HUES6 (cell line): Measurements from ENCODE around the gene MYO1D.

ENCODE experiments used
- H3K27ac ChIP-seq: 2 replicates; pipeline ENCODE4 v1.7.0; 2013; ENCODE audit warnings: low read depth, mild to moderate bottlenecking, low read length, inconsistent platforms
- H3K27me3 ChIP-seq: 2 replicates; pipeline ENCODE4 v1.6.1; 2013; ENCODE audit warnings: low read length; ENCODE audit not compliant: control insufficient read depth, insufficient read depth
- H3K36me3 ChIP-seq: 2 replicates; pipeline ENCODE4 v1.6.1; 2013; ENCODE audit warnings: low read length; ENCODE audit not compliant: control insufficient read depth, insufficient read depth
- H3K4me1 ChIP-seq: 2 replicates; pipeline ENCODE4 v1.6.1; 2013; ENCODE audit warnings: low read length; ENCODE audit not compliant: control insufficient read depth, insufficient read depth
- H3K4me3 ChIP-seq: 2 replicates; pipeline ENCODE4 v1.5.1; 2013; ENCODE audit warnings: low read depth, low read length
- H3K9ac ChIP-seq: one replicate; pipeline ENCODE4 v1.6.1; 2013; ENCODE audit warnings: mild to moderate bottlenecking, low read length
- H3K9me3 ChIP-seq: 2 replicates; pipeline ENCODE4 v1.6.1; 2013; ENCODE audit warnings: low read depth, low read length; ENCODE audit not compliant: control insufficient read depth, insufficient read depth

The MYO1D gene

DNA sequence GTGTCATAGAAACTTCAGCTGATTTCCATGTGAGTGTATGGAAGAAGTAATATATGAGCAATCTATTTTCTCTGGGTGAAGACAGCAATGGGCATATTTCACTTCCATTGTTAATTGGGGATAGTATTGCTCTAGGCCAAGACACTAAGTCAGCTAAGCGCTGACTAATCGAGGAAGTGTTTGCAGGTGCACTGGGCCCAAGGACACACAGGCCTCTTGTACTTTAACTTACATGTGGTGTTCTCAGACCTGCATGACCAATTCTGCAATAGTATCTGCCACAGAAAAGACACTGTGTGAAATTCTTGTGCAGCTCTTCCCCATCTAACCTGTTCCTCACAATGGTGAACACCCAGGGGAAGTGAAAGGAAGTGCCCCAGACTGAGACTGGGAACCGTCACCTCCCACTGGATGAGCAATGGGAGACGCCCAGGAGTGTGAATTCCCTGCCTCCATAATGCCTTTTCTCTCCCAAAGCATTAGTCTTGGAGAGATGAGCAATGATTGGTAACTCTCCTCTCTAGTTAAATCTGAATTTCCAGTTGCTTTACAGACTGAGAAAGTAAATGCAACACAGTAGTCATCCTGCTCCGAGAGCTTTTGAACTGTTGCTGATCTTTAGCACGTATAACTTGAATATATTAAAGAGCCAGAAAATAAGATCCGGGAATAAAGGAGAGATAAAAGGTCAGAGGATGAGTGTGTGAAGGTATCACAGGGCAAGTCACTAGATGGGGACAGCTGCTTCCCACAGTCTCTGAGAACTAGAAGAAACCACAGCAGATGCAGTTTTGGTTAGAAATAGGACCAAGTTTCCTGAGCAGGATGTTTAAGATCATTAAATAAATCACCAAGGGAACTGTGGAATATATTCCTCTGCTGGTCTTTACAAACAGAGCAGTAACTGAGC is 307.5 kb downstream of the MYO1D start:
- no peak overlapping the region for H3K27ac ChIP-seq
- no peak overlapping the region for H3K4me3 ChIP-seq
- no peaks in the 10 kb centered on the region for H3K9me3 ChIP-seq
- no peaks in the 10 kb centered on the region for H3K36me3 ChIP-seq
- no peak overlapping the region for H3K9ac ChIP-seq
- H3K27me3 ChIP-seq, result no peaks in the 10 kb centered on the region
- H3K4me1 ChIP-seq, result peaks cover 14% of the 10 kb centered on the region

DNA sequence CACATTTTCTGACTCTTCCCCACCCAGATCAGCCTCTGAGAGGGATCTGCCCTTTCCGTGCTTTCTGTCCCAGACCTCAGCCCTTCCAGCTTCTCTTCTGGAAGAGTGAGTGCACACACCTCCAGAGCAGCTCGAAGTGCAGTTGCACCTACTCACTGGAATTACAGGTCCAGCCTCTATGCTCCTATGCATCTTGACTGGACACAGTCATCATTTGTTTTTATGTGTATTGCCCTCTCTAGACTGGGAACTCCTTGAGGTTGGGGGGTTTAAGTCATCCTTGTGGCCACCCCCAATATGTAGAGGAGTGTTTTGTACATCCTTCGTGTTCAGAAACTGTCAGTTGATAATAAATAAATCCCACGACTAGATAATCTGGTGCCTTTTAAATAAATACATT is 308.2 kb downstream of the MYO1D start:
- H3K9ac ChIP-seq, result no peak overlapping the region

DNA sequence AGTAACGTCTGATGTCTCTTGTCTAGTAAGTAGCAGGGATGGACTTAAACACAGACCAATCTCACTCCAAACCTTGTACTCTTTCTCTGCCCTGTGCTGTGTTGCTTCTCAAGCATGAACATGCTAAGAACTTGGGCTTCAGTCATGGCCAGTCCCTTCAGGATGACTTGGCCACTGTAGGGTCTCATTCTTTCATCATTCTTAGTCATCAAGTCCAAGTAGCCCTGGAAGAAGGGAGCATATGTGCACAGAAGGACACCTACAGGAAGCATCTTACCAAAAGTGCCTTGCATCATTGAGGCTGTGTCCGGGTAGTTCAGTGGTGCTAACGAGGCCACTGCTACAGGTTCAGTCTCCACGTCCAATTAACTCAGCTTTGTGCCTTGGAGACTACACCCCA is 309.4 kb downstream of the MYO1D start:
- peaks cover 14% of the 10 kb centered on the region for H3K4me1 ChIP-seq
- H3K9ac ChIP-seq, result no peak overlapping the region

More for the DNA sequence above, 308.2 kb downstream of the MYO1D start:
- no peak overlapping the region for H3K4me3 ChIP-seq
- H3K36me3 ChIP-seq, result no peaks in the 10 kb centered on the region
- peaks cover 14% of the 10 kb centered on the region for H3K4me1 ChIP-seq
- H3K9me3 ChIP-seq, result no peaks in the 10 kb centered on the region
- H3K27me3 ChIP-seq, result no peaks in the 10 kb centered on the region
- no peak overlapping the region for H3K27ac ChIP-seq

DNA sequence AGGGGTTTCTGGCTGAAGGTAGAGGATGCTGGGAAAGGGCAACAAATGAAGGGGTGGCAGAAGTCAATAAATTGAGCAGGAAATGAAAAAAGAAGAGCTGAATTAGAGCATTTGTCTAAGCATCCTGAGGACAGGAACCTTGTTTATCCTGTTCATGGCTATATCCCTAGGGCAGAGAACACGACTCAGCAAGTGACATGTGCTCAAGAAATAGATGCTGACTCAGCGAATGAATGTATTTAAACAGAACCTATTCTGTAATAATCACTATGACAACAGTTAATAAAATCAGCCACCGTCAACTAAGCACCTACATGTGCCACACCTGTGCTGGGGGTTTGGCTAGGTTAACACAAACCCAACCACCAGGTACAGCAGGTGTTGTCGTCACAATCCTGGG is 309.8 kb downstream of the MYO1D start:
- peaks cover 14% of the 10 kb centered on the region for H3K4me1 ChIP-seq
- no peak overlapping the region for H3K9ac ChIP-seq
- H3K27ac ChIP-seq, result no peak overlapping the region
- no peak overlapping the region for H3K4me3 ChIP-seq
- H3K27me3 ChIP-seq, result no peaks in the 10 kb centered on the region
- no peaks in the 10 kb centered on the region for H3K9me3 ChIP-seq
- no peaks in the 10 kb centered on the region for H3K36me3 ChIP-seq

More for the DNA sequence above, 309.4 kb downstream of the MYO1D start:
- Histone ChIP-seq H3K4me3 (no peak overlapping the region), H3K27me3 (no peaks in the 10 kb centered on the region), H3K36me3 (no peaks in the 10 kb centered on the region), H3K9me3 (no peaks in the 10 kb centered on the region), H3K27ac (no peak overlapping the region)

DNA sequence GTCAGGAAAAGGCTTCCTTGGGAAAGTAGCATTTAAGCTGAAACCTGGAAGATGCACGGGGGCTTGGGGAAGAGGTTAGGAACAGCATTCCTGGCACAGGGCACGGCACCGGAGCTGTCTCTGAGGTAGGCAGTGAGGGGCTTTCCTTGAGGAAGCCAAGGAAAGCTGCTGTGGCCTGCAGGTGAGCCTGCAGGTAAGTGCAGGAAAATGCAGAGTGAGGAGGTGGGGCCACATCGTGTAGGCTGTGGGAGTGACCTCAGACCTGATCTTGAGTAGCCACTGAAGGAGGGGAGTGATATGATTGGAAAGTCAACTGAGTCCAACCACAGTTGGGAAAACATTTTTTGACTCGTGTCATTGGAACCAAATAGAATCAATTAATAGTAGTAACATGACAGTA is 310.6 kb downstream of the MYO1D start:
- H3K27ac ChIP-seq, result no peak overlapping the region
- no peak overlapping the region for H3K9ac ChIP-seq
- no peak overlapping the region for H3K4me3 ChIP-seq
- H3K9me3 ChIP-seq, result no peaks in the 10 kb centered on the region
- H3K36me3 ChIP-seq, result no peaks in the 10 kb centered on the region
- H3K27me3 ChIP-seq, result no peaks in the 10 kb centered on the region
- peaks cover 14% of the 10 kb centered on the region for H3K4me1 ChIP-seq

GRCh38 chr17:32565401-32565800 is 311.5 kb downstream of the MYO1D start:
- Histone ChIP-seq H3K4me1 (peaks cover 14% of the 10 kb centered on the region), H3K27me3 (no peaks in the 10 kb centered on the region), H3K9me3 (no peaks in the 10 kb centered on the region), H3K27ac (no peak overlapping the region), H3K36me3 (no peaks in the 10 kb centered on the region), H3K9ac (no peak overlapping the region), H3K4me3 (no peak overlapping the region)

GRCh38 chr17:32564325-32564724 is 312.6 kb downstream of the MYO1D start:
- Histone ChIP-seq H3K4me1 (peaks cover 5% of the 10 kb centered on the region), H3K9me3 (no peaks in the 10 kb centered on the region), H3K4me3 (no peak overlapping the region), H3K36me3 (no peaks in the 10 kb centered on the region), H3K9ac (no peak overlapping the region), H3K27ac (no peak overlapping the region), H3K27me3 (no peaks in the 10 kb centered on the region)

GRCh38 chr17:32563583-32563982 is 313.3 kb downstream of the MYO1D start:
- Histone ChIP-seq H3K4me3 (no peak overlapping the region), H3K9me3 (no peaks in the 10 kb centered on the region), H3K27ac (no peak overlapping the region), H3K9ac (no peak overlapping the region), H3K36me3 (no peaks in the 10 kb centered on the region), H3K27me3 (no peaks in the 10 kb centered on the region), H3K4me1 (peaks cover 4% of the 10 kb centered on the region)

- H3K4me1 ChIP-seq, result peaks cover 10% of the 10 kb centered on the region
- no peaks in the 10 kb centered on the region for H3K9me3 ChIP-seq
- H3K9ac ChIP-seq, result no peak overlapping the region
- no peaks in the 10 kb centered on the region for H3K36me3 ChIP-seq
- no peak overlapping the region for H3K4me3 ChIP-seq
- no peak overlapping the region for H3K27ac ChIP-seq
- no peaks in the 10 kb centered on the region for H3K27me3 ChIP-seq
Observed at GRCh38 chr17:32558997-32559650, 317.8 kb downstream of the MYO1D start.

GRCh38 chr17:32558326-32558955 is 318.5 kb downstream of the MYO1D start:
- no peak overlapping the region for H3K27ac ChIP-seq
- H3K9me3 ChIP-seq, result no peaks in the 10 kb centered on the region
- no peaks in the 10 kb centered on the region for H3K36me3 ChIP-seq
- no peak overlapping the region for H3K9ac ChIP-seq
- peaks cover 10% of the 10 kb centered on the region for H3K4me1 ChIP-seq
- no peak overlapping the region for H3K4me3 ChIP-seq
- no peaks in the 10 kb centered on the region for H3K27me3 ChIP-seq
